Activated CD8-positive, alpha-beta memory T cell treated with anti-CD3 and anti-CD28 coated beads for 36 hours (primary cell): ENCODE measurements around the gene TSGA10. TPM values are rescaled to one million over a fixed set of nuclear protein-coding genes. Genes with fewer than 3 reads are reported as not detected.
"Not testable (repeated sequence)": the region's sequence is repeated elsewhere in the genome, so short reads cannot be mapped to it uniquely, and the experiment has no call there.

ENCODE experiments used
- CTCF ChIA-PET: fragments of 350-600 bp; sonication (Branson Sonifier 250); formaldehyde crosslinking; loops from one replicate; lab custom pipeline; 2021; ENCODE audit warnings: antibody characterized with exemption; lab: Charles Lee
- POLR2A ChIA-PET: fragments of 350-600 bp; sonication (Branson Sonifier 250); formaldehyde crosslinking; loops from one replicate; lab custom pipeline; 2021; ENCODE audit warnings: antibody characterized with exemption; lab: Charles Lee
- total RNA-seq, 2 experiments: library from RNA; stranded (reverse); gene quantifications; one replicate each; pipeline ENCODE4 v1.2.3, GENCODE V29; 2021

TSGA10 gene
- total RNA-seq, 2 experiments from 2014 or later = 4.7 to 7.1 TPM

DNA sequence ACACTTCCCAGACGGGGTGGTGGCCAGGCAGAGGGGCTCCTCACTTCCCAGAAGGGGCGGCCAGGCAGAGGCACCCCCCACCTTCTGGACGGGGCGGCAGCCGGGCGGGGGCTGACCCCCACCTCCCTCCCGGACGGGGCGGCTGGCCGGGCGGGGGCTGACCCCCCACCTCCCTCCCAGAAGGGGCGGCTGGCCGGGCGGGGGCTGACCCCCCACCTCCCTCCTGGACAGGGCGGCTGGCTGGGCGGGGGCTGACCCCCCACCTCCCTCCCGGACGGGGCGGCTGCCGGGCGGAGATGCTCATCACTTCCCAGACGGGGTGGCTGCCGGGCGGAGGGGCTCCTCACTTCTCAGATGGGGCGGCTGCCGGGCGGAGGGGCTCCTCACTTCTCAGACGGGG is 166.0 kb downstream of the TSGA10 start:
- CTCF ChIA-PET, POLR2A ChIA-PET: not testable (repeated sequence)

DNA sequence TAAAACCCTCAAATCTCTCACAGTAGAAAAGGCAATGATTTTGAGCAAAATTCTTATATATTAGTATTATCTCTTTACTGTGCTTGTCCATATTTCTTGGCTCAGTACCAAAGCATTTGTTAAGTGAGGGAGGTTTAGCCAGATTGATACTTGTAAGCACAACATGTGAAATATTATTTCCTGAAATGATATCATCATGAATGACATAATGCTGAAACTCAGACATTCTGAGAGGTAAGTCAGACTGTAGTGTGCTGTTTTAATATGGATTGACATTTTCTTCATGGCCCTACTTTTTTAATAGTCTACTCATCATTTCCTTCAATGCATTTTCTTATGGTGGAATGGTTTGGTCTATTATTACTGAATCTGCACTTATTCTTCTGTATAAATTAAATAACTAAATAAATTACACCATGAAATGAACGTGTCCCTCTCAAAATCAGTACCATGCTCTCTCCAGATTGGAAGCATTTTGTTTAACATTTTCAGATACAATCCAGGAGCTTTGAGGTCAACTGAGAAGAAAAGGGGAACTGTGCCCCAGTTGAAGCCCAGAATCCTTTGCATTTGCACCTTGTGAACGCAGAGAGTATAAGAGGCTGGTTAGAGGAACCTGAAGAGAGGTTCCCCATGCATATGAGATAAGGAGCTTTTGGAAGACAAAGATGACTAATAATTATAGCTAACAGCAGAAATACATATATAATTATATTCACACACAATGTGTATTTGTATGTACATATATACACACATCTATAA is 168.7 kb downstream of the TSGA10 start:
- ChIA-PET CTCF (no interaction called here), POLR2A (no interaction called here)

DNA sequence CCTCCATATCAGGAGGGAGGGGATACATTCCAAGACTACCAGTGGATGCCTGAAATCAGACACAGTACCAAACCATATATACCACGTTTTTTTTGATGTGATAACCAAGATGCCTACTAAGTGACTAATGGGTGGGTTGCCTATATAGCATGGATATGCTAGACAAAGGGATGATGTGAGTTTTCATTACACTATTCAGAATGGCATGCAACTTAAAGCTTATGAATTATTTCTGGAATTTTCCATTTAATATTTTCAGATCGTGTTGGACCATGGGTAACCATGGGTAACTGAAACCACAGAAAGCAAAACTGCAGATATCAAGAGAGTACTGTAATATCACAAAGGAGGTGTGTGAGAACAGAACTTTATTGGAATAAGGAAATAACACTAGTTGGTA is 179.1 kb downstream of the TSGA10 start:
- CTCF ChIA-PET = no interaction called here
- POLR2A ChIA-PET = no interaction called here

DNA sequence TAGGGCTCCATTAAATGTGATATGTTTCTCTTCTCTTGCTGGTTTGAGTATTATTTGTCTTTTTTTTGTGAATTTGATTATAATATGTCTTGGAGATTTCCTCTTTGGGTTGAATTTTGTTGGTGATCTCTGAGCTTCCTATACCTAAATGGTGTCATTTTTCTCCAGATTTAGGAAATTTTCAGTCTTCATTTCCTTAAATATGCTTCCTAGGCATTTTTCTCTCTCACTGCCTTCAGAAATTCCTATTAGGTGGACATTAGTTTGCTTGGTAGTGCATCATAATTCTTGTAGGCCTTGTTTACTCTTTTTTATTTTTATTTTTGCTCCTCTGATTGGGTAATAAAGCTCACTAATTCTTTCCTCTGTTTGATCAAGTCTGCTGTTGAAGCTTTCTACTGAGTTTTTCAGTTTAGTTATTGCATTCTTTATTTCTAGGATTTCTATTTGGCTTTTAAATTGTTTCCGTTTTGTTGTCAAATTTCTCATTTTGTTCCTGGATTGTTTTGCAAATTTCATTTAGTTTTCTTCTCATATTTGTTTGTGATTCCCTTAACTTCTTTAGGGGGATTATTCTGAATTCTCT is 182.1 kb downstream of the TSGA10 start:
- ChIA-PET POLR2A (no interaction called here), CTCF (no interaction called here)

DNA sequence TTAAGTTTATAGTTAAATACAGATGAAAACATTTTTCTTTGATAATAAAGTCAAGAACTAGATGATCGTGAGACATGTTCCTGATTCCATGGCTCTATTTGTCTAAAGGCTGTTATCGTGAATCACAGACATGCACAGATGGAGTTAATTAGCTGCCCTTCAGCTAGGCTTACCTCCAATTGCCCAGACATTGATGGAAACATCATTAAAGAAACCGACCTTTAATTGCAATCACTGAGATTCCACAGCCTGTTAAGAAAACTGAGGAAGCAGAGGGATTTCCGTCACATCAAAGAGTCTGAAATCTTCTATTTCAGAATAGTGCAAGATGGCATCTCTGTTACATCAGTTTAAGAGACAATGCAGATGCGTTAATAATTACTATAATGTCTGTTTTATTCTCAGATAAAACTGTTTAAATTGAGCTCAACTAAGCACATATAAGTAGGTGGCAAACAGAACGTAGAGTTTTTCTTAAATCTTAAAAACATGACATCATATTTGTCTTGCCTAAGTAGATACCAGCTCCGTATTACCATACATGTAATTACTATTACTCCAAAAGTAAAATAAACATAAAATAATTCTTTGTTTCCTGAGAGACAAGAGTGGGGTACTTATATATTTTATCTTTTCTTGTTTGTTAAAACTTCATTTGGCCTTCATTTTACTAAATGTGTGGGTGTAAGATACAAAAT is 194.8 kb downstream of the TSGA10 start:
- POLR2A ChIA-PET = no interaction called here
- CTCF ChIA-PET = no interaction called here

DNA sequence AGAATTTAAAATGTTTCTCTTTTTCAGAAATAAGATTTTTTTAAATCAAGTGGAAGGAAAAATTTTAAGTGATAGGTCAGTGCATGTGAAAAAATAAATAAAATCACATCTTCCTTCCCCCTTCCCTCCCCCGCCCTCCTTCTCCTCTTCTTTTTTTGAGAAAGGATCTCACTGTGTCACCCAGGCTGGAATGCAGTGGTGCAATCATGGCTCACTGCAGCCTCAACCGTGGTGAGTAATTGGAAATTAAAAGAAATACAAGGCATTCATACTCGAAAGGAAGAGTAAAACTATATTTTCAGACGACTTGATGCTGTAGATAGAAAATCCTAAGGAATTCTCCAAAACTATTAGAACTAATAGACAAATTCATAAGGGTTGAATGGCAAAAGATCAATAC is 201.8 kb downstream of the TSGA10 start:
- ChIA-PET CTCF (no interaction called here), POLR2A (no interaction called here)

DNA sequence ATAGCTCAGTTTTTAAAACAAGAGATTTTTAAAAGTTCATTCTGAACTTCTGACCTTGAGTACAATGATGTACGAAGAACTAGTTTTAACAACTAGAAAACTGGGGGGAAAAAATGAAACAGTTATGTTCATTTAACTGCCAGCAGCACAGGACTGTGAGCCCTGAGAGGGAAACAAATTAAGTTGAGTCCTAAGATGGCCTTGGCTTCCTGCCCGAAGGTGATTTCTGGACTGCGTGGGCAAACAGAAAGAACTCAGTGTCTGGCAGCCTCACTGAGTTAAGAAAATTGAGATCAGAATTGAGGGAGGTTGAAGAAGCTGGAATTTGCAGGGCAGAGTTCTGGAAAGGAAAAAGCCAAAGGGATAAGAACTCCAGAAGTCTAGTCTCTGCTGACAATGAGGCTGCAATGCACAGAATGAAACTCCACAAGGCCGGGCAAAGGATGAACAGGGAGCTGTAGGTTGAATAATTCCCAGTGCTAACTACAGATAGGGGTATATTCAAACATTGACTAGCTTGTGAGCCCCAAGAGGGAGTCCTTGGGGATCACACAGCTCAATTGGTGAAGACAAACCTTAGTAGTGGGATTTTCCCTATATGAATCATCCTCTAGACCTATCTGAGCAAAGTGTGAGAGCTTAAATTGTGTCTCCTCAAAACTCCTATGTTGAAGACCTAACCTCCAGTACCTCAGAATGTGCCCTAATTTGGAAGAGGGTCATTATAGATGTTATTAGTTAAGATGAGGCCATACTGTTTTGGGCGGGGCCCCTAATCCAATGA is 205.6 kb downstream of the TSGA10 start:
- ChIA-PET POLR2A (no interaction called here), CTCF (no interaction called here)

DNA sequence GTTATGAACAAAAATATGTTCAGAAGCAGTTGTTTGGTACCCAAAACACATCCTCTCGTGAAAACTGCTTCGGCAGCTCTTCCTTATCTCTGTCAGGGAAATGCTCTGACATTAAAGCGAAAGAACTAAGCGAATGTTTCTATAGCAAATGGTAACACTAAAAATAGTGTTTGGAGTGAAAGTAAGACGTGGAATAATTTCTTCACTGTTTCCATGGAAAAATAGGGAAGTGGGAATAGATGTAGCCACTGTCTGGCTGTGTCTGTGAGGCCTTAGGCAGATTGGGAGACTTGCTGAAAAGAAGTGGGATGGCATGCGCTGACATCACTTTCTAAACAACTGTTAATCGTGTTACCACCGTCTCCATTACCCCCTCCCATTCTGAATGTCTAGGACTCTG is 207.2 kb downstream of the TSGA10 start:
- POLR2A ChIA-PET = no interaction called here
- CTCF ChIA-PET = interaction anchor here (0.6 kb wide), 1 partner anchor 126 kb away, joined by 4 read pairs; no protein-coding TSS in a partner anchor

Other genes with a start within 250 kb of the TSGA10 start
- under 1 TPM; 0.04 to 0.15 TPM for gene CRACDL, start 218.7 kb downstream of the TSGA10 start, total RNA-seq
- under 1 TPM; 0.80 to 0.82 TPM for gene C2orf15, start 13.2 kb downstream of the TSGA10 start, total RNA-seq
- gene LIPT1, start within 50 bp of the TSGA10 start, total RNA-seq = 1 to 10 TPM; 4.3 TPM
- 10 to 100 TPM; 51.2 to 52.7 TPM for gene MITD1, start 26.1 kb upstream of the TSGA10 start, total RNA-seq
- gene MRPL30, start 26.2 kb upstream of the TSGA10 start, total RNA-seq = 10 to 100 TPM; 30.5 to 31.6 TPM
- not detected for gene LYG2, start 100.7 kb upstream of the TSGA10 start, total RNA-seq
- gene LYG1, start 146.3 kb upstream of the TSGA10 start, total RNA-seq = under 1 TPM; 0.78 to 0.86 TPM
- 10 to 100 TPM; 32.0 to 32.4 TPM for gene TXNDC9, start 181.4 kb upstream of the TSGA10 start, total RNA-seq
- gene EIF5B, start 182.4 kb upstream of the TSGA10 start, total RNA-seq = 10 to 100 TPM; 94.3 to 96.3 TPM